A673 (cell line): ENCODE measurements around the gene DAPK2. TPM values are rescaled to one million over a fixed set of nuclear protein-coding genes. Genes with fewer than 3 reads are reported as not detected.

ENCODE experiments used
- BruUV-seq: library from RNA; stranded (reverse); fragments of 400-500 nt; replicated peaks from 2 replicates; lab custom pipeline; 2021; lab: Mats Ljungman, UMichigan
- CTCF ChIA-PET: fragments of 300-600 bp; sonication (Branson Sonifier 250); formaldehyde crosslinking; loops from one replicate; lab custom pipeline; 2022; ENCODE audit warnings: antibody characterized with exemption; lab: Charles Lee
- POLR2A ChIA-PET: fragments of 300-600 bp; sonication (Branson Sonifier 250); formaldehyde crosslinking; loops from one replicate; lab custom pipeline; 2022; ENCODE audit warnings: antibody characterized with exemption; ENCODE audit not compliant: low non-redundant PET; lab: Charles Lee
- DNase-seq: peaks from one replicate; pipeline ENCODE4 v3.0.0-alpha.2; 2015; ENCODE audit warnings: low spot score
- H3K27ac ChIP-seq: fragments of 200-600 bp; sonication (generic); 2 replicates; pipeline ENCODE4 v1.5.1; 2016; ENCODE audit warnings: mixed run types, low read depth, mild to moderate bottlenecking, mixed read lengths, antibody characterized with exemption, low read length; ENCODE audit not compliant: poor library complexity, severe bottlenecking
- H3K27me3 ChIP-seq: fragments of 200-600 bp; sonication (generic); replicated peaks from 2 replicates; pipeline ENCODE4 v1.6.1; 2017; ENCODE audit warnings: mixed run types, low read depth, mild to moderate bottlenecking, mixed read lengths, antibody characterized with exemption, low read length; ENCODE audit not compliant: insufficient read depth, poor library complexity
- H3K36me3 ChIP-seq: fragments of 200-600 bp; sonication (generic); 2 replicates; pipeline ENCODE4 v1.6.1; 2016; ENCODE audit warnings: mixed run types, mild to moderate bottlenecking, mixed read lengths, antibody characterized with exemption, low read length; ENCODE audit not compliant: insufficient read depth, poor library complexity, severe bottlenecking
- H3K4me1 ChIP-seq: fragments of 200-600 bp; sonication (generic); 2 replicates; pipeline ENCODE4 v1.6.1; 2017; ENCODE audit warnings: mixed run types, mild to moderate bottlenecking, mixed read lengths, antibody characterized with exemption, low read length; ENCODE audit not compliant: insufficient read depth, poor library complexity, severe bottlenecking
- H3K4me3 ChIP-seq: fragments of 200-600 bp; sonication (generic); 2 replicates; pipeline ENCODE4 v1.5.1; 2016; ENCODE audit warnings: low read depth, mixed run types, mild to moderate bottlenecking, mixed read lengths, low read length; ENCODE audit not compliant: poor library complexity, severe bottlenecking
- H3K9me3 ChIP-seq: fragments of 200-600 bp; sonication (generic); 2 replicates; pipeline ENCODE4 v1.6.1; 2016; ENCODE audit warnings: mixed run types, low read depth, mild to moderate bottlenecking, mixed read lengths, antibody characterized with exemption, low read length; ENCODE audit not compliant: poor library complexity, severe bottlenecking
- EZH2 ChIP-seq: fragments of 200-600 bp; sonication (generic); IDR thresholded peaks from 2 replicates; pipeline ENCODE4 v1.6.1; 2017; ENCODE audit warnings: borderline replicate concordance, low read depth, mild to moderate bottlenecking, mixed read lengths, antibody characterized with exemption, low read length; ENCODE audit not compliant: poor library complexity, severe bottlenecking
- intact Hi-C: fragments of 100-400 bp; cut with micrococcal nuclease; formaldehyde crosslinking; loops from one replicate; pipeline ENCODE4 v1.10.0; 2022; ENCODE audit not compliant: unreplicated experiment
- total RNA-seq: library from RNA; stranded (reverse); gene quantifications from 2 replicates; pipeline ENCODE4 v1.2.3, GENCODE V29; 2021
- TF ChIP-seq, protein P1 (sequence below): fragments of 300-800, 200-600 bp; sonication (generic); conservative IDR thresholded peaks from 2 replicates; pipeline ENCODE4 v1.5.1; 2017; ENCODE audit warnings: low read depth, mild to moderate bottlenecking, antibody characterized with exemption, low read length, moderate library complexity, mixed read lengths

Gene DAPK2
- total RNA-seq, 1 experiment from 2014 or later: 19.2 TPM

GRCh38 chr15:64052925-64053491 is 6.7 kb upstream of the DAPK2 start:
- no TSS peak for BruUV-seq
- TF ChIP-seq EZH2: no peak
- TF ChIP-seq, protein P1, sequence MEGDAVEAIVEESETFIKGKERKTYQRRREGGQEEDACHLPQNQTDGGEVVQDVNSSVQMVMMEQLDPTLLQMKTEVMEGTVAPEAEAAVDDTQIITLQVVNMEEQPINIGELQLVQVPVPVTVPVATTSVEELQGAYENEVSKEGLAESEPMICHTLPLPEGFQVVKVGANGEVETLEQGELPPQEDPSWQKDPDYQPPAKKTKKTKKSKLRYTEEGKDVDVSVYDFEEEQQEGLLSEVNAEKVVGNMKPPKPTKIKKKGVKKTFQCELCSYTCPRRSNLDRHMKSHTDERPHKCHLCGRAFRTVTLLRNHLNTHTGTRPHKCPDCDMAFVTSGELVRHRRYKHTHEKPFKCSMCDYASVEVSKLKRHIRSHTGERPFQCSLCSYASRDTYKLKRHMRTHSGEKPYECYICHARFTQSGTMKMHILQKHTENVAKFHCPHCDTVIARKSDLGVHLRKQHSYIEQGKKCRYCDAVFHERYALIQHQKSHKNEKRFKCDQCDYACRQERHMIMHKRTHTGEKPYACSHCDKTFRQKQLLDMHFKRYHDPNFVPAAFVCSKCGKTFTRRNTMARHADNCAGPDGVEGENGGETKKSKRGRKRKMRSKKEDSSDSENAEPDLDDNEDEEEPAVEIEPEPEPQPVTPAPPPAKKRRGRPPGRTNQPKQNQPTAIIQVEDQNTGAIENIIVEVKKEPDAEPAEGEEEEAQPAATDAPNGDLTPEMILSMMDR: no peak
- DNase-seq: no peak
- intact Hi-C loops: no loop called here
- no peak overlapping the region for H3K4me3 ChIP-seq
- no peaks in the 10 kb centered on the region for H3K36me3 ChIP-seq
- CTCF ChIA-PET: no interaction called here
- H3K9me3 ChIP-seq: no peaks in the 10 kb centered on the region
- no peak overlapping the region for H3K27ac ChIP-seq
- no peaks in the 10 kb centered on the region for H3K27me3 ChIP-seq
- H3K4me1 ChIP-seq: peaks cover 6% of the 10 kb centered on the region
- POLR2A ChIA-PET: no interaction called here

DNA sequence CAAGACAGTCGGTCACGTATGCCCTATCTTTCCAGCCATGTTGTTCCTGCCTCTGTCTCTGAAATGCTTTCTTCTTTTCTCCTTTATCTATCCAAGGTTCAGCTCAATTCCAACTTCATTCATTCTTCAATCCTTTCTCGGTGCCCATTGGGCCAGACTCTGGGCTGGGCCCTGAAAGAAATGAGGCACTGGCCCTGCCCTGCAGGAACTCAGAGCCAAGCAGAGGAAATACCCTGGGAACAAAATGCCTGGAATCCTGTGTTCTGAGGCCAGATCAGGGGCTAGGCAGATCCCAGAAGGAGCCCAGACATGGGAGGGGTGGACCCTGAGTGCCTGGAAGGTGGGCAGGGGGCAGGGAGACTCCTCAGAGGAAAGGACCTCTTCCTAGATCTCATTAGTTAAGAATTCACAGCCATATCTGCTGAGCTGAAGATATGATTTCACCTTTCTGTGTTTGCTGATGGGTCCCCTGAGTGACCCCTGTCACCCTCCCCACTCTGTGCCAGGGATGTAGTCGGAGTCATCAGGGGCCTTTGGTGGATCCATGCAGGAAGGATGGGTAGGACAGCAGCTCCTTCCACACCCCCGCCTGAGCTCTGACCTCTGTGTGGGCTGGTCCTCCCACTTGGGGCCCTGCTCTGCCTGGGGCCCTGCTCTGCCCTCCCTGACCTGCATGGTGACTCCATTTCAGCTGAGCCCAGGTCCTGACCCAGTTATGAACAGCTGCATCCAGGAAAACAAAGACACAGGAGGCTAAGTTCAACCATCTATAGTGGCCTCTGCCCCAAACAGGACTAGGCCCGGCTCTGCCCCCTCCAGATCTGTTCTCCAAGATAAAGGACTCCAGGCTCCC is 5.3 kb upstream of the DAPK2 start:
- no peak for DNase-seq
- H3K36me3 ChIP-seq: no peaks in the 10 kb centered on the region
- ChIA-PET POLR2A (no interaction called here), CTCF (no interaction called here)
- peaks cover 10% of the 10 kb centered on the region for H3K4me1 ChIP-seq
- TF ChIP-seq, protein P1: no peak
- no peak for TF ChIP-seq EZH2
- BruUV-seq: no TSS peak
- H3K9me3 ChIP-seq: no peaks in the 10 kb centered on the region
- no peak overlapping the region for H3K27ac ChIP-seq
- H3K27me3 ChIP-seq: no peaks in the 10 kb centered on the region
- intact Hi-C loops: no loop called here
- no peak overlapping the region for H3K4me3 ChIP-seq

DNA sequence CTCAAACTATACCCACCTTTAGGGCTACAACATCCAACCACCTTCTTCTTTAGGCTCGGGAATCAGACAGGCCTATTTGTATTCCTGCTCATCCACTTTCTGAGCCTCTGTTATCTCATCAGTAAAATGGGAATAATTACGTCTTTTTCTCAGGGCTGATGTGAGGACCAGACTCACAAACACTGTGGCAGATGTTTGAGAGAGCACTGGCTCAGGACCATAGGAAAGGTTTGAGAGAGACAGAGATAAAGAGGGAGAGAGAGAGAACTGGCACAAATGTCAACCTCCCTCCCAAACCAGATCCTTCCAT is 4.8 kb upstream of the DAPK2 start:
- CTCF ChIA-PET: interaction anchor here (0.5 kb wide), 1 partner anchor 97 kb away, joined by 6 read pairs; no protein-coding TSS in a partner anchor
- POLR2A ChIA-PET: no interaction called here

More for the DNA sequence above, 4.8 kb upstream of the DAPK2 start:
- Histone ChIP-seq H3K9me3 (no peaks in the 10 kb centered on the region), H3K36me3 (no peaks in the 10 kb centered on the region), H3K27me3 (no peaks in the 10 kb centered on the region), H3K27ac (no peak overlapping the region), H3K4me1 (peaks cover 11% of the 10 kb centered on the region), H3K4me3 (no peak overlapping the region)
- intact Hi-C loops: no loop called here
- DNase-seq: no peak
- no TSS peak for BruUV-seq
- TF ChIP-seq, protein P1: no peak
- TF ChIP-seq EZH2: no peak
